HCEC 1CT (cell line): ENCODE results near the gene ORAI3.

Experiments
- DNase-seq: peaks from one replicate; pipeline ENCODE4 v3.0.0-alpha.2; 2017

The ORAI3 gene

DNA sequence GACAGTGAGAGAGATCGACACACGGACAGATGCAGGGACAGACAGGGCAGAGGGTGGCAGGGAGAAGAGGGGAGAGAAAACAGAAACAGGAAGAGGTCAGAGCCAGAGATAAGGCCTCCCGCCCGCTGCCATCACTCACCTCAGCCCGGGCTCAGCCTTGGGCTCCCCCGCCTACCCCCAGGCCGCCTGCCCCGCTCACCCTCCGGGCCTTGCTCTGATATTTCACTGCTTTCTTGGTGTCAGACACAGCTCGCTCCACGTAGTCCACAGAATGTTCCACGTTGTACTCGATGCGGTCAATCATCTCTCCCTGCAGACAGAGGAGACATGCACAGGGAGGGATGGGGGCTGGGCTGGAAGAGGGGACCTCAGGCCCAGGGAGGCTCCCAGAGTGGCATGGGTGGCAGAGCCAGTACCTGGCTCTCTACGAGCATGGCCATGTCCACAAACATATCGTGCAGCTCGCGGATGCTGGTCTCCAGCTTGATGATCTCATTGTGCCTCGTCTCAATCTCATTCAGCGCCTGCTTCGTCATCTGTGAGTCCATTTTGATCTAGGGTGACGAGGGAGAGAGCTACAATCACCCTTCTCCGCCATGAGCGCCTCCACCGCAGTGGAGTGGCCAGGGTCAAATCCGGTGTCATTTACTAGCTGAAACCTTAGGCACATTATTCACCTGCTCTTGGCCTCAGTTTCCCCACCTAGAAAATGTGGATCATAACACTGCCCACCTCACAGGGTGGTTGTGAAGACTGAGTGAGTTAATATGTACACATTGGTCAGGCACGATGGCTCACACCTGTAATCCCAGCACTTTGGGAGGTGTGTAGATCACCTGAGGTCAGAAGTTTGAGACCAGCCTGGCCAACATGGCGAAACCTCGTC is 44.3 kb downstream of the ORAI3 start:
- DNase-seq, result no peak

DNA sequence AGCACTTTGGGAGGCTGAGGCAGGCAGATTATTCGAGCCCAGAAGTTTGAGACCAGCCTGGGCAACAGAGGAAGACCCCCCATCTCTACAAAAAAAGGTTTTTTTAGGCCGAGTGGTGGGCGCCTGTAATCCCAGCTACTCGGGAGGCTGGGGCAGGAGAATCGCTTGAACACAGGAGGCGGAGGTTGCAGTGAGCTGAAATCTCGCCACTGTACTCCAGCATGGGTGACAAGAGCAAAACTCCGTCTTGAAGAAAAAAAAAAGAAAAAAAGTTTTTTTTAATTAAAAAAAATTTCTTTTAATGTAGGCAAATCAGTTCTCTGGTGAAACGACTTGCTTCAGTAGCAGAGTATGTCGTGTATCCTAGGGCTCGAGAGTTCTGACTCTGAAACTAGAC is 47.1 kb downstream of the ORAI3 start:
- no peak for DNase-seq

DNA sequence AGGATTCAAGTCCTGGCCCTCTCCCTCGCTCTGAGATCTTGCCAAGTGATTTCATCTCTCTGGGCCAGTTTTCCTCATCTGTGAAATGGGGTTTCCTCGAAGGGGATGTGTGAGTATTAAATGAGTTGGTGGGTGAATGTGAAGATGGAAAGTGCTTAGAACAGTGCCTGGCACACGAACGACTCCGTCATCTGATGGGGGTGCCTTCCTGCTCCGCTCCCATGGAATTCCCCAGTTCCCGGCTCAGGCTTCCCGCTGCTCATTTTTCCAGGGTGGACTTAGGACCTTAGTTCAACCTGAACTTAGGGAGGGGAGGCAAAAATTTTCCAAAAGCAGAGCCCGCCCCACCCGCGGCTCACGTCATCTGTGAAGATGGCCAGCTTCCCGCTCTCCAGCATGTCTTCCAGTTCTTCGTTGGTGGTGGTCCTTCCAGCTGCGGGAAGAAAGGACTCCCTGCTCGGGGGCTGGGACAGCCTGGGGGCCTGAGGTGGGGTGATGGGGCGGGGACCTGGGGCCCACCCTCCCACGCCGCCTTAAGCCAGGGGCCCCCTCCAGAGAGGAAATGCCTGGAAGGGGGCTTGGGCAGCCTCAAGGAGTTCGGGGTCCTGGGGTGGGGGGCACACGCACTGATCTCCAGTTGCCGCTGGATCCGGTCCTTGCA is 47.6 kb downstream of the ORAI3 start:
- DNase-seq, result peak; percentile 32

DNA sequence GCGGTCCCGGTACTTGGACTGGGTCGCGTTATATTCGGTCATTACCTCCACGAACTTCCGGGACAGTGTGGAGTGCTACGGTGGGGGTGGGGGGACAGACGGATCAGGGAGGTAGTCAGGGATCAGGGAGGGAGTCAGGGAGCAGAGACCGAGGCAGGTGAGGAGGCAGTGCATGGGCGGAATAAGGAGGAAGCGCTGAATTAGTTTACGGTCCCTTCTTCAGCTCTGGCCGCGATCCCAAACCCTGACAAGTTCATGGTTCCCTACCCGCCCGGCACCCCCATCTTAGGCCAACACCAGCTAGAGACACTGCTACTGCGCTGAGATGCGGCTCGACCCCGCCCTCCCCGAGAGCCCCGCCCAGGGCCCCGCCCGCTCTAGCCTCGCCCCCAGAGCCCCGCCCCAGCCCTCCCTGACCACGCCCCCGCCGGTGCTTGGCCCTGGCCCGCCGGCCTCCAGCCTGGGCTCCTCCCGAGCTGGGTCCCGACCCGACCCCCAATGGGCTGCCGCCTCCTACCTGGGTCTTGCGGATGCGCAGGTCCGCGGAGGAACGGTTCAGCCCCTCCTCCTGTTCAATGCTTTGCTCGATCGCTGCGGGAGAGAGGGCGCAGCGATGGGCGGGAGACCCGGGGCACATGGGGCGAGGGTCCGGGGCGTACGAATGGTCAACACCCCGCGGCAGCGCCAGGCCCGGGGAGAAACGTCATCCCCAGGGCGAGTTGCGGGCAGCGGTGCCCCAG is 48.3 kb downstream of the ORAI3 start:
- DNase-seq, result peak; percentile 87

DNA sequence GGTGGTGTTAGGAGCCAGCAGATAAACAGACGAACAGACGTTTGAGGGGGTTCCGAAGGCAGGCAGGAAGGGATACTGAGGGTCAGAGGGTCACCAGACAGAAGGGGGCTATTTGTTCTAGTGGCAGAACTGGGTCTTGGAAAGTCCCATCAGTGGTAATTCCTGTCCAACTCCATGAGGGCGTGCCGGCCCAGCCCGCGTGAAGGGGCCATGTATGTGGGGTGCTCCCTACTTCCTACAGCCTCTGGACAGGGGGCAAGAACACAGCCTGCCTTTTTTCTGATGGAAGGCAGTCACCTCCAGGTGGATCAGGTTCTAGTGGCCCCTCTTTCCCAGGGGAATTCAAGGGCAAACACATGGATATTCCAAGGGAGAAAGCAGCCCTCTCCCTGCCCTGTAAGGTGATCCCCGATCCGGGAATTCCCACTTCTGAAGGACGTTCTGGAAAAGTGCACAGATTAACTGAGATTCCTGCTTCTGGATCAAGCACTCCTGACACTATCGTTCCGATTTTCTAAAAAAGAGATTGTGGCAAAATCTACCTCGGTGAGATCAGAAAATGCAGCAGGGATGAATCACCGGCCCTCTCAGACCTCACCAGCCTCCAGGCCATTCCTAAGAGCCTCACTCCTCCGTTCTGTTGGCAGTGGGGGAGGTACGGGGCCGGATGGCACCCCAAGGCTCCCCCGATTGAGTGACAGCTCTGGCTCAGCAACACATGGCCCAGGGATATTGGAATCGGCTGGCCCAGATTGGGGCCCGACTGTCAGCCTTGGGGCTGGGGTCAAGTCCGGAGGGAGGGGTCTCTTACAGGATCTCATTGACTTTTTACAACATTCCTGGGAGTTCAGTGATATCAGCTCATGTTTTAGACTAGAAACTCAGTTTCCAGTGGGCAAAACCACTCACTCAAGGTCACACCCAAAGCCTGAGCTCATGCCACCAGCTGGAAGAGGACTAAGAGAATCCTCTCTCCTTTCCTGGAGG is 49.1 kb downstream of the ORAI3 start:
- peak; percentile 89 for DNase-seq

DNA sequence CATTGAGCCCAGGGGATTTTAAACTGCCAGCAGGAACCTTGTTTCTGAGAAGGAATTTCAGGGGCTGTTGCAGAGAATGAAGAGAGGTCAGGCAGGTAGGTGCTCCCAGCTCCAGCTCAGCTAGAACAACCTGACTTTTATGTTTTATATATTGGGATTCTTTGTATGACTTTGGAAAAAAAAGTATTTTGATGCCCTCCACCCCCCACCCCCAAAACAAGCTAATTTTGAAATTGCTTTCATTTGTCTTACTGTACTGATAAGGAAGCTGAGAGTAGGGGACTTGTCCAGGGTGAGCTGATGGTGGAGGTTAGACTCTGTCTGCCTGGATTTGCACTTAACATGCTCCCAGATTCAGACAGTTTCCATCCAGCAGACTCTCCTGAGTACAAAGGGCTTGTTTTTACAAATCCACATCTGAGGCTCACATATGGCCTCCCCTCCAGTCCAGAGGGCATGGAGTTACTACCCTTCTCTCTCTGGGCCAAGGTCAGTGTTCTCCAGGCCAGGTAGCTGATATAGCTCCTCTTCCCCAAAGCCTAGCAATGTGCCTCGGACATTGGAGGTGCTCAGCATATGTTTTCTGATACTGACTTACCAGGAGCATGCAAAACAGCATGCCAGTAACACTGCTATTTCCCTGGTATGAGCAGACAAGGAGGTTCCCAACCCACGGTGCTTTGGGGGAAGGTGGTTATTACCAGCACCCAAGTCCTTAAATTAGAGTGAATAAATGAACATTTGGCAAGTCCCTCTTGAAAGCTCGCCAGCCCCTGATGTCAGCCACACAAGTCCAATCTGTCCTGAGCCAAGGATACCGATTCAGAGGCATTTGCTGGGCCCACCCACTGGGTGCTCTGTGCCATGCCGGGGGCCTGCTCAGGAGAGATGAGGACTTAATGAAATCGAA is 50.2 kb downstream of the ORAI3 start:
- DNase-seq, result no peak

DNA sequence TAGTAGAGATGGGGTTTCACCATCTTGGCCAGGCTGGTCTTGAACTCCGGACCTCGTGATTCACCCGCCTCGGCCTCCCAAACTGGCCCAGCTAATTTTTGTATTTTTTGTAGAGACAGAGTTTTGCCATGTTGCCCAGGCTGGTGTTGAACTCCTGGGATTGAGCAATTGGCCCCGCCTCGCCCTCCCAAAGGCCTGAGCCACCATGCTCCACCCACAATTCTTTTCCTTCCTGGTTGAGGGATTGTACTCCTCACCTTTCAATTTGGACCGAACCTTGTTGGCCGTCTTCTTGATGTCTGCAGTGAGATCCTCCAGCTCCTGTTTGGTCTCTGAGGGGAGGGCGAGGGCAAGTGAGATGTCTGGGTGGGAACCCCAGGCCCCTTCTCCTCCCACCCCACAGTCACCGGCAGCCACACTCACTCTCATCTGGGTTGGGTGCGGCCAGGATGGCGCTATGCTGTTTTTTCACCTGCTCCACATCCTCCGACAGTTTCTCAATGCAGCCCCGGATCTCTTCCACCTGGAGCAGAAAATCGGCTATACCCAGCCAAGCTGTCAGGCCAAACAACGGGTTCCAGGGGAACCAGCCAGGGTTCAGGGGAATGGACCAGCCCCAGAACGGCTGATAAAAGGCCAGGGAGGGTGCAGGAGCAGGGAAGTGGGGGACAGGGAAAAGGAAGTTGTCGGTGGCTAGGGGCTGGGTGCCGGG is 52.0 kb downstream of the ORAI3 start:
- no peak for DNase-seq

DNA sequence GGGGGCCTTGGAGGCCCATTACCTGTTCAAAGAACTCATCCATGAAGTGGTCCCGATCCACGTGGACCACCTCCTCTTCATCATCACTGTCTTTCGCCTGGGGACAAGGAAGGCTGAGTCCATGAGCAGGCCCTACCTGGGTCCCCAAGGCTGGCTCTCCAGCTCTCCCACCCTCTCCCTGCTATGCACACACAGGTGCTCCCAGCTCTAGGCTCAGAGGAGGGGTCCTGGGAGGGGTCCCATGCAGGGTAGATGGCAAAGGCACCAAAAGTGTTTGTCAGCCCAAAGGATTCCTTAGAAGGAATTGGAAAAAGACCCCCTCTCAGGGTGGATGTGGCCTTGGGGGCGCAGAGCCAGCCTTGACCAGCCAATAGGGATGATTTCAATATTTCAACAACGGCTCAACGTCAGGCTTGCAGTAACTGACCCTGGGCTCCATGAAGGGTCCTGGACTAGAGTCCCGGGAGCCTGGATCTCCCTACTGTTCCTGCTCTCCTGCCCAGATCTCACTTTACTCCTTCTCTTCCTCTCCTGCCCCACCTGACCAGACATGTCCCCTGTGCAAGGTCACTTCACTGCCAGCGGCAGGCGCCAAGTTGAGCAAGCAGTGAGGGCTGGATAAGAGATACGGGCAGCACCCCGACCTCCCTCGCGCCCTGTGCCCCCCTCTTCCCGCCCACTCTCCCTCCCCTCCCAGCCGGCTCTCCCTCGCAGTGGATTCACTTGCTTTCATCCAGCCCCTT is 52.8 kb downstream of the ORAI3 start:
- no peak for DNase-seq

DNA sequence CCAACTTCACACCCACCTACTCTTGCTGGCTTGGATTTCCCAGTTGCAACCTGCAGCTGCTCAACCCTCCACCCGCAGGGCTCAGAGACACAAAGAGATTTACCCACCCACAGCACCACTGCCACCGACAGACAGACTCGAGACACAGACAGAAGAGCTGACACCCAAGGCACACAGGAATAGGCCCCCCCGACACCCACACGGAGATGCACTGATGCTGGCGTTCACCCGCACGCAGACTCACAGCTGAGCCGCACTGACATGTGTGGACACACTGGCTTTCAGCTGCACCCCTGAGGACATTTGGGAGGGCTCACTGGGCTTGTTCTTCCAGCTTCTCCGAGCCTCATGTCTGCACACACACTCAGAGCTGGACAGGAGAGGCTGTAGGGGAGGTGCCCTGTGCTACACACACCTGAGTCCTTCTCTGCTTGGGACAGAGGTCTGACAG is 53.4 kb downstream of the ORAI3 start:
- DNase-seq, result no peak

DNA sequence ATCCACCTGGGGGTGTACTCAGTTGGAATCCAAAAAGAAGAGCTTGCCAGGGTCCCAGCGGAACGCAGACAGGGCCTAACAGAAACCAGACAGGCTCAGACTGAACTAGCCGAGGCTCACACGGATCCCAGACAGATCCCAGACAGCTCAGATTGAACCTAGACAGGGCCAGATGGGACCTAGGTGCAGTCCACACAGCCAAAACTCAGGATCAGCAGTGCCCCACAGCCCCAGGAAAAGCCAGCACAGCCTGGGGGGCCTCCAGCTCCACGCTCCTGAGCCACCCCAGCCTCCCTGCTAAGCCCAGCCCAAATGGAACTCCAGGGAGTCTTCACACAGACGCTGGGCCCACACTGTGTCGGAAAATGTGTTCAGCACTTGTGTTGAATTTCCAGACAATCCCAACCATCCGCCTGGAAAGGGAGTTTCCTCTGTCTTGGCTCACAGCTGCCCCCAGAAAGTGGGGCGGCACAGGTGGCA is 54.0 kb downstream of the ORAI3 start:
- no peak for DNase-seq

DNA sequence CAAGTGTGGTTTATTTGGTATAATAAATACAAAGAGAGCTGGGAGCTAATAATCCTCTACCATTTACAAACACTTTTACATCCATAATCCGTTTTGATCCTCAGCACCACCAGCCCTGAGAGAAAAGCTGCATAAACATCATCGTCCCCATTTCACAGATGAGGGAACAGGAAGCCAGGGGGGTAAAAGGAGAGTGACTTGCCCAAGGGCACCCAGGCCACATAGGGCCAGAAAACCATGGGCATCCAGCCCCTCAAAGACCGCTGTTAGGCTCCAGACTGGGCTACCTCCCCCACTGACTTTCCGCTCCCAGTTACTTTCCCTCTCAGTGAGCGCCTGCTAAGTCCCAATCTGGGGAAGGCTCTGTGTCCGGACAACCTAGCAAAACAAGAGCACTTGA is 54.9 kb downstream of the ORAI3 start:
- DNase-seq, result no peak
